Fibroblast of villous mesenchyme (primary cell): ENCODE results near the gene LSM10. TPM values are rescaled to one million over a fixed set of nuclear protein-coding genes. Genes with fewer than 3 reads are reported as not detected.

Source experiments
- DNase-seq: peaks from one replicate; pipeline ENCODE4 v3.0.0-alpha.2; 2010; ENCODE audit warnings: low read depth
- H3K4me3 ChIP-seq: 2 replicates; pipeline ENCODE4 v1.5.1; 2011; ENCODE audit warnings: low read depth, mild to moderate bottlenecking, low read length
- CTCF ChIP-seq: IDR thresholded peaks from 2 replicates; pipeline ENCODE4 v1.5.1; 2012; ENCODE audit warnings: low read depth, mild to moderate bottlenecking, low read length; ENCODE audit not compliant: insufficient read depth
- total RNA-seq: library from RNA; depleted of rRNA; stranded (reverse); fragments of >200 nt; gene quantifications from 2 replicates; pipeline ENCODE4 v1.2.3, GENCODE V29; 2012

LSM10 gene
- total RNA-seq, 1 donor, result 6.9 TPM

GRCh38 chr1:36414384-36414783, 16.7 kb upstream of the LSM10 start:
- no peak for TF ChIP-seq CTCF
- DNase-seq, result no peak
- no peak overlapping the region for H3K4me3 ChIP-seq

- TF ChIP-seq CTCF, result no peak
- H3K4me3 ChIP-seq, result no peak overlapping the region
- peak; percentile 18 for DNase-seq
Measured at GRCh38 chr1:36411674-36412648, 14.3 kb upstream of the LSM10 start.

GRCh38 chr1:36408479-36408878, 10.8 kb upstream of the LSM10 start:
- DNase-seq, result peak; percentile 74
- no peak for TF ChIP-seq CTCF
- H3K4me3 ChIP-seq, result no peak overlapping the region

- TF ChIP-seq CTCF, result no peak
- H3K4me3 ChIP-seq, result no peak overlapping the region
Measured at GRCh38 chr1:36406440-36406839, 8.7 kb upstream of the LSM10 start.

GRCh38 chr1:36402504-36402890, 4.8 kb upstream of the LSM10 start:
- no peak for TF ChIP-seq CTCF
- DNase-seq, result no peak
- H3K4me3 ChIP-seq, result no peak overlapping the region

More at GRCh38 chr1:36406440-36406839, 8.7 kb upstream of the LSM10 start:
- DNase-seq, result no peak

GRCh38 chr1:36401602-36402503, 4.1 kb upstream of the LSM10 start:
- no peak for DNase-seq

More at GRCh38 chr1:36401602-36402503, 4.1 kb upstream of the LSM10 start:
- peak overlapping the region; percentile 58 for H3K4me3 ChIP-seq
- TF ChIP-seq CTCF, result no peak
